ENCODE measurements around the gene B4GALNT4. TPM values are rescaled to one million over a fixed set of nuclear protein-coding genes. Genes with fewer than 3 reads are reported as not detected.
"Not testable (repeated sequence)": the region's sequence is repeated elsewhere in the genome, so short reads cannot be mapped to it uniquely, and the experiment has no call there.

Gene B4GALNT4
- total RNA-seq, 4 donors from 2014 or later, result not detected

DNA sequence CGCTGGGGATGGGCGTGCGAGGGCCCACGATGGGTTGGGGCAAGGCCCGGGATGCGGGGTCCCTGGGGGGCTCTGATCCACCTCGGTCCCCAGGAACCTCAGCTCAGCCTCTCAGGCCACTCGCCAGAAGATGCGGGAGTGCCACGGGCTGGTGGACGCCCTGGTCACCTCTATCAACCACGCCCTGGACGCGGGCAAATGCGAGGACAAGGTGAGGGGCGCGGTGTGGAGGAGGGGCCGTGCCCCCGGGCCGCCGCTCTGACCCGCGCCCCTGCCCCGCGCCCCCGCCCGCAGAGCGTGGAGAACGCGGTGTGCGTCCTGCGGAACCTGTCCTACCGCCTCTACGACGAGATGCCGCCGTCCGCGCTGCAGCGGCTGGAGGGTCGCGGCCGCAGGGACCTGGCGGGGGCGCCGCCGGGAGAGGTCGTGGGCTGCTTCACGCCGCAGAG, 31.0 kb downstream of the B4GALNT4 start:
- Histone ChIP-seq H3K27me3 (peaks cover 10 to 55% (median 22%) of the 10 kb centered on the region in 3 donors), H3K27ac (no peak overlapping the region), H3K4me1 (peaks cover 0 to 4% of the 10 kb centered on the region in 2 donors), H3K9me3 (no peaks in the 10 kb centered on the region), H3K4me3 (no peak overlapping the region), H3K36me3 (no peaks in the 10 kb centered on the region)
- intact Hi-C loops (cut with DNase I; ENCODE audit: low total_unique reads) (no loop called here), in situ Hi-C loops (cut with MboI; ENCODE audit: low sequenced_read_pairs in 4 of 4) (no loop called here)
- no peak for DNase-seq
- no peak for ATAC-seq
- TF ChIP-seq POLR2A (IDR thresholded peaks at IDR 0.05), result no peak
- TF ChIP-seq, protein P1, sequence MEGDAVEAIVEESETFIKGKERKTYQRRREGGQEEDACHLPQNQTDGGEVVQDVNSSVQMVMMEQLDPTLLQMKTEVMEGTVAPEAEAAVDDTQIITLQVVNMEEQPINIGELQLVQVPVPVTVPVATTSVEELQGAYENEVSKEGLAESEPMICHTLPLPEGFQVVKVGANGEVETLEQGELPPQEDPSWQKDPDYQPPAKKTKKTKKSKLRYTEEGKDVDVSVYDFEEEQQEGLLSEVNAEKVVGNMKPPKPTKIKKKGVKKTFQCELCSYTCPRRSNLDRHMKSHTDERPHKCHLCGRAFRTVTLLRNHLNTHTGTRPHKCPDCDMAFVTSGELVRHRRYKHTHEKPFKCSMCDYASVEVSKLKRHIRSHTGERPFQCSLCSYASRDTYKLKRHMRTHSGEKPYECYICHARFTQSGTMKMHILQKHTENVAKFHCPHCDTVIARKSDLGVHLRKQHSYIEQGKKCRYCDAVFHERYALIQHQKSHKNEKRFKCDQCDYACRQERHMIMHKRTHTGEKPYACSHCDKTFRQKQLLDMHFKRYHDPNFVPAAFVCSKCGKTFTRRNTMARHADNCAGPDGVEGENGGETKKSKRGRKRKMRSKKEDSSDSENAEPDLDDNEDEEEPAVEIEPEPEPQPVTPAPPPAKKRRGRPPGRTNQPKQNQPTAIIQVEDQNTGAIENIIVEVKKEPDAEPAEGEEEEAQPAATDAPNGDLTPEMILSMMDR (IDR thresholded peaks at IDR 0.05 in 4 of 5, conservative IDR thresholded peaks at IDR 0.05 in 1 of 5), result no peak

DNA sequence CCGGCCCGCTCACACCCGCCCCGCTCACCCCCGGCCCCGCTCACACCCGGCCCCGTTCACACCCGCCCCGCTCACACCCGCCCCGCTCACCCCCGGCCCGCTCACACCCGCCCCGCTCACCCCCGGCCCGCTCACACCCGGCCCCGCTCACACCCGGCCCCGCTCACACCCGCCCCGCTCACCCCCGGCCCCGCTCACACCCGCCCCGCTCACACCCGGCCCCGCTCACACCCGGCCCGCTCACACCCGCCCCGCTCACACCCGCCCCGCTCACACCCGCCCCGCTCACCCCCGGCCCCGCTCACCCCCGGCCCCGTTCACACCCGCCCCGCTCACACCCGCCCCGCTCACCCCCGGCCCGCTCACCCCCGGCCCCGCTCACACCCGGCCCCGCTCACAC, 31.9 kb downstream of the B4GALNT4 start:
- H3K4me3 ChIP-seq; DNase-seq; in situ Hi-C loops (cut with MboI; ENCODE audit: low sequenced_read_pairs in 4 of 4); ATAC-seq; intact Hi-C loops (cut with DNase I; ENCODE audit: low total_unique reads); H3K4me1 ChIP-seq; H3K27ac ChIP-seq; H3K9me3 ChIP-seq; H3K36me3 ChIP-seq: not testable (repeated sequence)
- peaks cover 4 to 49% (median 22%) of the 10 kb centered on the region in 3 donors for H3K27me3 ChIP-seq

DNA sequence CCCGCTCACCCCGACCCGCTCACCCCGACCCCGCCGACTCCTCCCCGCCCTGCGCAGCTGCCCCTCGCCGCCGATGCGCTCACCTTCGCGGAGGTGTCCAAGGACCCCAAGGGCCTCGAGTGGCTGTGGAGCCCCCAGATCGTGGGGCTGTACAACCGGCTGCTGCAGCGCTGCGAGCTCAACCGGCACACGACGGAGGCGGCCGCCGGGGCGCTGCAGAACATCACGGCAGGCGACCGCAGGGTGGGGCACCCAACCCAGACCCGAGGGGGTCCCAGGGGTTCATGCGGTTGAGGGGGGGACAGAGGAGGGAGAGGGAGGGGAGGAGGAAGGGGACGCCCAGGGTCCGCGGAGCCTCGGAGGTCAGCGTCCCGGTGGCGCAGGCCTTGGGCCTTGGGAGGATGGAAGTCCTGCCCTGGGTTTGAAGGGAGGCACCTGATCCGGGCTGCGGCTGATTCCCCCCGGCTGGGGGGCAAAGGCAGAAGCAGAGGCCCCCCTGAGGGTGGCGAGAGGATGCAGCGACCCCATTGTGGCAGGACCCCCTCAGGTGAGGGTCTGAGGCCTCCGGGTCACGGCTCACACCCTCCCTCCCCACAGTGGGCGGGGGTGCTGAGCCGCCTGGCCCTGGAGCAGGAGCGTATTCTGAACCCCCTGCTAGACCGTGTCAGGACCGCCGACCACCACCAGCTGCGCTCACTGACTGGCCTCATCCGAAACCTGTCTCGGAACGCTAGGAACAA, 33.9 kb downstream of the B4GALNT4 start:
- ATAC-seq (no peak), DNase-seq (no peak)
- TF ChIP-seq, protein P1 (IDR thresholded peaks at IDR 0.05 in 4 of 5, conservative IDR thresholded peaks at IDR 0.05 in 1 of 5), result no peak
- no peak for TF ChIP-seq POLR2A (IDR thresholded peaks at IDR 0.05)
- Histone ChIP-seq H3K4me3 (no peak overlapping the region), H3K4me1 (peaks cover 0 to 10% of the 10 kb centered on the region in 2 donors), H3K27ac (no peak overlapping the region), H3K9me3 (no peaks in the 10 kb centered on the region), H3K27me3 (peaks cover 4 to 47% (median 12%) of the 10 kb centered on the region in 3 donors), H3K36me3 (no peaks in the 10 kb centered on the region)
- in situ Hi-C loops (cut with MboI; ENCODE audit: low sequenced_read_pairs in 4 of 4), result no loop called here
- intact Hi-C loops (cut with DNase I; ENCODE audit: low total_unique reads), result no loop called here

DNA sequence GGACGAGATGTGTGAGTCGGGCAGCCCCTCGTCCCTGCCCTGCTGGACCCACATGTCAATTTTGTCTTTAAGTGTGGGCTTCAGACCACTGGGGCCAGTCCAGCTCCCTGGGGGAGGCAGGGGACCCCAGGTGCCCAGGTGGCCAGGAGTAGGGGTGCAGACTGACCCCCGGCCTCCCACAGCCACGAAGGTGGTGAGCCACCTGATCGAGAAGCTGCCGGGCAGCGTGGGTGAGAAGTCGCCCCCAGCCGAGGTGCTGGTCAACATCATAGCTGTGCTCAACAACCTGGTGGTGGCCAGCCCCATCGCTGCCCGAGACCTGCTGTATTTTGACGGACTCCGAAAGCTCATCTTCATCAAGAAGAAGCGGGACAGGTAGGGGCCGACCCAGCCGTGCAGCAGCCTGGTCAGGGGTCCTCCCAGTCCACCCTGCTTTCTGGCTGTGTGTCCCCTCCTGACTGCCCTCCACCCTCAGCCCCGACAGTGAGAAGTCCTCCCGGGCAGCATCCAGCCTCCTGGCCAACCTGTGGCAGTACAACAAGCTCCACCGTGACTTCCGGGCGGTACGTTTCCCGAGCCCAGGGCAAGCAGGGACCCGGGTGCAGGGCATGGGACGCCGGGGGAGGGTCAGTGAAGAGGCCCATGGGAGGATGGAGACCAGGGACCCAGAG, 34.6 kb downstream of the B4GALNT4 start:
- in situ Hi-C loops (cut with MboI; ENCODE audit: low sequenced_read_pairs in 4 of 4) (no loop called here), intact Hi-C loops (cut with DNase I; ENCODE audit: low total_unique reads) (no loop called here)
- no peaks in the 10 kb centered on the region for H3K9me3 ChIP-seq
- H3K36me3 ChIP-seq, result no peaks in the 10 kb centered on the region
- H3K27me3 ChIP-seq, result peaks cover 4 to 45% (median 13%) of the 10 kb centered on the region in 3 donors
- H3K27ac ChIP-seq, result no peak overlapping the region
- peaks cover 0 to 10% of the 10 kb centered on the region in 2 donors for H3K4me1 ChIP-seq
- ATAC-seq, result no peak
- TF ChIP-seq POLR2A (IDR thresholded peaks at IDR 0.05), result no peak
- TF ChIP-seq, protein P1 (IDR thresholded peaks at IDR 0.05 in 4 of 5, conservative IDR thresholded peaks at IDR 0.05 in 1 of 5), result no peak
- no peak for DNase-seq
- no peak overlapping the region for H3K4me3 ChIP-seq

DNA sequence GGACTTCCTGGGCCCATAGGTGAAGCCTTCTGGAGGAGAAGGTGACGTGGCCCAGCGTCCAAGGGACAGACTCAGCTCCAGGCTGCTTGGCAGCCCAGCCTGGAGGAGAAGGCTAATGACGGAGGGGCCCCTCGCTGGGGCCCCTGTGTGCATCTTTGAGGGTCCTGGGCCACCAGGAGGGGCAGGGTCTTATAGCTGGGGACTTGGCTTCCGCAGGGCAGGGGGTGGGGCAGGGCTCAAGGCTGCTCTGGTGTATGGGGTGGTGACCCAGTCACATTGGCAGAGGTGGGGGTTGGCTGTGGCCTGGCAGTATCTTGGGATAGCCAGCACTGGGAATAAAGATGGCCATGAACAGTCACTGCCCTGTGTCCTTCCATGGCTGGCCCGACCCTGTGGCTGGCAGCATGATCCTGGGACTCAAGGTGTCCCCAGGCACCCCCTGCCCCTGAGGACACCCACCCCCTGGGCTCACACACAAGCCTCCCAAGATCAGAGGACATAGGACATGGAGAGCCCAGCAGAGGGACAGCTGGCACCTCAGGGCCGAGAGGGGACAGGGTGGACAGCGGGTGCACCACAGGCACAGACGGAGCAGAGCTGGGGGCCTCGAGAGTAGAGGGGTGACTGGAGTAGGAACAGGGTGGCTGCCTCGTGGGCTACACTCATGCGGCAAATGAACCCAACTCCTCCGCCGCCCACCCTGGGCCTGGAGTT, 35.4 kb downstream of the B4GALNT4 start:
- Histone ChIP-seq H3K36me3 (no peaks in the 10 kb centered on the region), H3K9me3 (no peaks in the 10 kb centered on the region), H3K4me1 (peaks cover 0 to 10% of the 10 kb centered on the region in 2 donors), H3K27ac (no peak overlapping the region), H3K27me3 (peaks cover 4 to 46% (median 10%) of the 10 kb centered on the region in 3 donors), H3K4me3 (no peak overlapping the region)
- in situ Hi-C loops (cut with MboI; ENCODE audit: low sequenced_read_pairs in 4 of 4), result no loop called here
- DNase-seq (no peak), ATAC-seq (no peak)
- TF ChIP-seq POLR2A (IDR thresholded peaks at IDR 0.05), result no peak
- TF ChIP-seq, protein P1 (IDR thresholded peaks at IDR 0.05 in 4 of 5, conservative IDR thresholded peaks at IDR 0.05 in 1 of 5), result no peak
- intact Hi-C loops (cut with DNase I; ENCODE audit: low total_unique reads), result loop anchor here (5.0 kb wide), 1 partner anchor 103 kb away; the partner anchor contains the start of gene RNH1

Measured in gastrocnemius medialis (tissue), 4 donors.